Mucosa of gallbladder (tissue), 1 donor: ENCODE data around the gene RAB1B. TPM values are rescaled to one million over a fixed set of nuclear protein-coding genes. Genes with fewer than 3 reads are reported as not detected.
"Not testable (repeated sequence)": the region's sequence is repeated elsewhere in the genome, so short reads cannot be mapped to it uniquely, and the experiment has no call there.

Source experiments
- DNase-seq: peaks from one replicate; pipeline ENCODE4 v3.0.0-alpha.2; 2020; ENCODE audit warnings: low spot score
- total RNA-seq: library from RNA; stranded (reverse); gene quantifications from one replicate; pipeline ENCODE4 v1.2.1, GENCODE V29; 2021
- donor health status: DM: no; HTN: no; CAD: no.

RAB1B gene
- total RNA-seq, 1 donor from 2014 or later, result 187 TPM

DNA sequence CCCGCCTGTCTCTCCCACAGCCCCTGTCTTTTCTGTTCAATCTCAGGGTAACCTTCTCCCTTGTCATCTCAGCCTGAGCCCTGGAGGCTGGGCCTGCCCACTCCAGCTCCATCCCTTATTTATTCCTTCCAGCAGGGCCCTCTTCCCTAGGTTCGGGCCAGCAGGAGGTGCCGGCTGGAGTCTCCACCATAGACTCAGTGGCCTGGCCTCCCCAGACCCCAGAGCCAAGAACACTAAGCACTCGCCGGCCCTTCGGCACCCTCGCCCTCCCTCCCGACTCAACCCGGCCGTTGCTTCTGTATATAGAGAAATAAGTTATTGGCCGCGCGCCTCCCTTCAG is 1.4 kb upstream of the RAB1B start:
- no peak for DNase-seq

DNA sequence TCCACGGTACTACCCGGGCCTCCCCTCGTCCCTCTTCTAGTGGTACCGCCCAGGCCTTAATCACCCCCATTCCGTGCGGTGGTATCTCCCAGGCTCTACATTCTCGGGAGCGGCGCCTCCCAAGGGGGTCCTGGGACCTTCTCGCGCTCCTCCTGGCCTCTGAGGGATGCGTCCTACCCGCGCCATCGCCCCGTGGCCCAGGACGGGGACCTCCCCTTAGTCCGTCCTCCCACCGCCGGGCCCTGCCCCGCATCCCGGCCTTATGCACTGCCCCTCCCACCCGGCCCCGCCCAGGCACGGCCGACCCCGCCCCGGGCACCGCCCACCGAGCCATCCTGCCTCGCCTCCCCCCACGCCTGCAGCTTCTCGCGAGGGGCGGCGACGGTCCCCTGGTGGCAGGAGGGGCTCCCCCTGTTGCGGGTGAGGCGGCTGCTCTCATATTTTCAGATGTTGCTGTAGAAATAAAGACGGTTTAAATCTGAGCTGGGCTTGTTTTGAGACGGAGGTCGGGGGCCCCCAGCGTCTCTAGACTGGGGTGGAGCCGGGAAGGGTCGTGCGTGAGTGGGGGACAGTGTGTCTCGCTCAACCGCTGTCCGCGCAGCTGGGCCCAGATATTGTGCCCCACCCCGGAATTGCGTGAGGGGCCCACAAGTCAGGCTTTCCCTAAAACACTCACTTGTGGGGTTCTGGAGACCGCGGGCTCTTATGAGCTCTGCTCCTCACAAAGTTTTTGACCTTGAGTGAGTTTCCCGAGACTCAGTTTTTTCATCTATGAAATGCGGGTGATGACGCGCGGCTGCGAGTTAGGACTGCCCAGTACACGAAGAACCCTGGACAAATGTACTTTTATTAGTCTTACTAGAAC is 828 bp upstream of the RAB1B start:
- peak; percentile 88 for DNase-seq

DNA sequence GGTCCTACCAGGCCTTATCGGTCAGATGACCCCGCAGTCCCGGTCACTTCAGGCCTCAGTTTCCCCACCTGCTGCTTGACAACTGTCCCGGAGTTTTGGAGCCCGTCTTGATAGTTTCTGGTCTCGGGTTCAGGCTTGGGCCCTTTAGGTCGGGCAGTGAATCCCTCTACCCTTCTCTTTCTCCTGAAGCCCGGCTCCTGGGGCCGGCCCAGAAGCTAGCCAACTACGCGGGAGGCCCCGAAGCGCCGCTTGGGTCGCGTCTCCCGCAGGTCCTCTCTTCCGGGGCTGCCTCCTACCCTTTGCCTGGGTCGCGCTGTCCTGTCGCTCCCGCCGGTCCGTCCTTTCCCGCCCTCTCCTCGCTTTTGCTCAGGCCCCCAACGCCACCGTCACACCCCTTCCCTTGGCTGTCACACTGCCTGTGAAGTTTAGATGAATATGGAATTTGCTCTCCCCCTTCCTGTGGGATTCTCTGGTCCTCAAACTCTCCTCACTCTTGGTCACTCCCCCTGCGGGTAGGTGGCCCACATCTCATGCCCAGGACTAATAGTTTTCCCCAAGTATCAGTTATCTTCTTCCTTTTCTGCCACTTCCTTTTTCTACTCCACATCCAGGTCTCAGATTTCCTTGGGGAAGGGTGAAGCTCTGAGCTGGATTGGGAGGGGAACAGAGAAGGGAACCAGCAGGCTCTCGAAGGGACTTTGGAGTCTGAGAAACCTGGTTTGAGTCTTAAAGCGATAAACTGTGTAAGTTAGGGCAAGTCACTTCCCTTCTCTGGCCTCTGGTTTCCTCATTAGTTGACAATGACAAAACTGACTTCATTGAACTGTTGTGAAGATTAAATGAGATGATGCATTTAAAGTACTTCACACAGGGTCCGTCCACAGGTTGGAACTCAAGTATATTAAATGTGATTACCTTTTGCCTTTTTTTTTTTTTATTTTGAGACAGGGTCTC is 790 bp downstream of the RAB1B start:
- DNase-seq, result no peak

- DNase-seq, result no peak
These were observed 3.4 kb downstream of the RAB1B start for GRCh38 chr11:66271816-66272215.

- no peak for DNase-seq
These were observed 4.2 kb downstream of the RAB1B start for GRCh38 chr11:66272596-66272995.

DNA sequence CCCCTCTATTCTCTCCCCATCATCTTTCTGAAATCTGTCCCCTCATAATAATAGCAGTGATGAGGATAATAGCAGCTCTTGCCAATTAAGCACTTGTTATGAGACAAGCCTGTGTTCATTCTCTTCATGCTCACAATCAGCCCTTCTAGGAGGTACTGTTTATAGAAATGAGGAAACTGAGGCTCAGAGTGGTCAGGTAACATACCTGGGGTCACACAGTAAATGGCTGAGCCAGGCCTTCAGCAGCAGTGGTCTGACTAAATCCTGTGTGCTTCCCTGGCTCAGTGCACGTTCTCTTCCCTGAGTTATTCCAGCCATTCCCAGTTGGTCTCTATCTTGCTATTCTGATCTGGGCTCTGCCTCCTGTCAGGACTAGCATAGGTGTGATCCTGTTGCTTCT is 5.8 kb downstream of the RAB1B start:
- DNase-seq, result no peak

DNA sequence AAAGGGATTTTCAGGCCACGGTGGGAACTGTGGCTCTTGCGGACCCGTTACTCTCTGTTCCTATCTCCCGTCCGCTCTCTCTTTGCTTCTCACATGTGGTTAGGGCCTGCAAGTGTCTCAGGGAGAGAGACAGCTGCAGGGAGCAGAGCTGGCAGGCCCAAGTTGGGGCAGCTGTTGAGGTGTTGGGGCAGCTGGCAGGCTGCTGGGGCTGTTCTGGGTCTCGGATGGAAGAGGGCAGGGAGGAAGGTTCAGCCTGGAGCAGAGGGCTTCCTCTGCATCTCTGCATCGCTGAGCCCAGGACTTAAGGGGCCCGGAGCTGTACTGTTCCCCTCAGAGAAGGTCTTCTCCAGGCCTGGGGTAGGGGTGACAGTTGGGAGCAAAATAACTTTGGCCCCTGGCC is 7.0 kb downstream of the RAB1B start:
- no peak for DNase-seq

DNA sequence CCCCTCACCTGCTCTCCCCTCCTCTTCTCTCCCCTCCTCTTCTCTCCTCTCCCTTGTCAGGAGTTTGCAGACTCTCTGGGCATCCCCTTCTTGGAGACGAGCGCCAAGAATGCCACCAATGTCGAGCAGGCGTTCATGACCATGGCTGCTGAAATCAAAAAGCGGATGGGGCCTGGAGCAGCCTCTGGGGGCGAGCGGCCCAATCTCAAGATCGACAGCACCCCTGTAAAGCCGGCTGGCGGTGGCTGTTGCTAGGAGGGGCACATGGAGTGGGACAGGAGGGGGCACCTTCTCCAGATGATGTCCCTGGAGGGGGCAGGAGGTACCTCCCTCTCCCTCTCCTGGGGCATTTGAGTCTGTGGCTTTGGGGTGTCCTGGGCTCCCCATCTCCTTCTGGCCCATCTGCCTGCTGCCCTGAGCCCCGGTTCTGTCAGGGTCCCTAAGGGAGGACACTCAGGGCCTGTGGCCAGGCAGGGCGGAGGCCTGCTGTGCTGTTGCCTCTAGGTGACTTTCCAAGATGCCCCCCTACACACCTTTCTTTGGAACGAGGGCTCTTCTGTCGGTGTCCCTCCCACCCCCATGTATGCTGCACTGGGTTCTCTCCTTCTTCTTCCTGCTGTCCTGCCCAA is 7.7 kb downstream of the RAB1B start:
- no peak for DNase-seq

GRCh38 chr11:66276619-66277018 is 8.2 kb downstream of the RAB1B start:
- DNase-seq, result not testable (repeated sequence)

DNA sequence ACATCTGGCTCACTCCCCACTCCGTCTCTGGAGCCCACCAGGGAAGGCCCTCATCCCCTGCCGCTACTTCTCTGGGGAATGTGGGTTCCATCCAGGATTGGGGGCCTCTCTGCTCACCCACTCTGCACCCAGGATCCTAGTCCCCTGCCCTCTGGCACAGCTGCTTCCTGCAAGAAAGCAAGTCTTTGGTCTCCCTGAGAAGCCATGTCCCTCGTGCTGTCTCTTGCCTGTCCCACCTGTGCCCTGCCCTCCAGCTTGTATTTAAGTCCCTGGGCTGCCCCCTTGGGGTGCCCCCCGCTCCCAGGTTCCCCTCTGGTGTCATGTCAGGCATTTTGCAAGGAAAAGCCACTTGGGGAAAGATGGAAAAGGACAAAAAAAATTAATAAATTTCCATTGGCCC is 8.6 kb downstream of the RAB1B start:
- DNase-seq, result not testable (repeated sequence)

DNA sequence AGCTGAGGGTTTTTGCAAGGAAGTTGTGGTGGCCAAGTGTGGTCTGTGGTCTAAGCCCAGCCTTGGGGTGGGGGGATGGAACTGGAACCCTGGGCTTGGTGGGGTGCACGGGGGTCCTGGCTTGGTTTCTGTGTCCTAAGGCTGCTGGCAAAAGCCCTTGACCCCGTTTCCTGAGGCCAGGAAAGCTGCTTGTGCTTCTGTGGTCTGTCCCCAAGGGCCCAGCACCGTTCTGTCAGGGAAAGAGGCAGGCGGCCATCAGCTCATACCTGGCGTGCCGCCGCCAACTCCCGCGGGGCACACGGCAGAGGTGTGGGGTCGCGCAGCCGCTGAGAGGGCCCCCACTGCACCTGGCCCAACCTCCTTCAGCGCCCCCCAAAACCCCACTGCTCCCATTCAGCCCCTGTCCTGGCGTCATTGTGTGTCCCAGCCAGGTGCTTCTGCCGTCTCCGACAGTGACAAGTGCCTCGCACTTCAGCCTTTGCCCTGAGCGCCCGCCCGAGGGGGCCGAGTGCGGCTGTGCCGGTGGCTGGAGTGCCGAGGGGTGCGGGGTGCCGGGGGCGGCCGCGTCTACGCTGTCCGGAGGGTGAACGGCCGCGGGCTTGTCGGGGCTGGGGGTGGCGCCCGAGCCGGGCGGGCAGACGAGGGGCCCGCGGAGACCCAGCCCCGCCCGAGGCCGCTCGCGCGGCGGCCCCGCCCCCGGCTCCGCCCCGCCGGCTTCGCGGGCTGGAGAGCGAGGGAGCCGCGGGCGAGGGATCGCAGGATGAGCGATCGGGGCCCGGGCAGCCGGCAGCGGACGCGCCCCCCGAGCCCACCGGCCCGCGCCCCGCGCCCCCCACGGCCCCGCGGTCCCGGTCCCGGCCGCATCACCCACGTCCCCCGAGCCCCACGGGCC is 9.3 kb downstream of the RAB1B start, which contains the start of gene CNIH2:
Gene CNIH2, plus strand, starts transcription at position 705 of the 892 bp plus-strand sequence. CDS start 282 bp downstream, outside the sequence.
- DNase-seq, result no peak

DNA sequence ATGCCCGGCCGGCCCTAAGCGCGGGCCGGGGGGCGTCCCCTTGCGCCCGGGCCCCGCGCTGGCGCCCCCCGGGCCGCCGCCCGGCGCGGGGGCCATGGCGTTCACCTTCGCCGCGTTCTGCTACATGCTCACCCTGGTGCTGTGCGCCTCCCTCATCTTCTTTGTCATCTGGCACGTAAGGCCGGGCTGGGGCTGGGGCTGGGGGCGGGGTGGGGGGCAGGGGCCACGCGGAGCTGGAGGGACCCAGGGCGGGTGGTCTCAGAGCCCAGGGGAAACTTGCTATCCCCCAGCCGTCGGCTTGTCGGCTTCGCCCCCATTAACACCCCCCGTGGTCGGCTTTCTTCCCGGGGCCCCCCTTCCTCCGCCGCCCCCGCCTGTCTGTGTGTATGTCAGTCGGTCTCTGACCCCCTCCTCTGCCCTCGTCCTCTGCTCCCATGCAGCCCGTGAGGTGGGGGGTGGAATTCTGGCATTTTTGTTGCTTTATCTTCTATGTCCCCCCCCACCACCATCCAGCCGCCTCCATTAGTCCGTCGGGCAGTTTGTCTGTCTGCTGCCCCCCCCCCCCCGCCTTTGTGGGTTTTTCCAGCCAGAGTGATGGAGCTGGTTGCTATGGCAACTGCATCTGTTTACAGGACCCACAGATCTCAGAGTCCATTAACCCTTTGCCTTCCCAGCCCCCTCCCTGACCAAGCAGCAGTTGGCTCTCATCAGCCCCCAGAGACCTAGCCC is 10.1 kb downstream of the RAB1B start:
- DNase-seq, result no peak

DNA sequence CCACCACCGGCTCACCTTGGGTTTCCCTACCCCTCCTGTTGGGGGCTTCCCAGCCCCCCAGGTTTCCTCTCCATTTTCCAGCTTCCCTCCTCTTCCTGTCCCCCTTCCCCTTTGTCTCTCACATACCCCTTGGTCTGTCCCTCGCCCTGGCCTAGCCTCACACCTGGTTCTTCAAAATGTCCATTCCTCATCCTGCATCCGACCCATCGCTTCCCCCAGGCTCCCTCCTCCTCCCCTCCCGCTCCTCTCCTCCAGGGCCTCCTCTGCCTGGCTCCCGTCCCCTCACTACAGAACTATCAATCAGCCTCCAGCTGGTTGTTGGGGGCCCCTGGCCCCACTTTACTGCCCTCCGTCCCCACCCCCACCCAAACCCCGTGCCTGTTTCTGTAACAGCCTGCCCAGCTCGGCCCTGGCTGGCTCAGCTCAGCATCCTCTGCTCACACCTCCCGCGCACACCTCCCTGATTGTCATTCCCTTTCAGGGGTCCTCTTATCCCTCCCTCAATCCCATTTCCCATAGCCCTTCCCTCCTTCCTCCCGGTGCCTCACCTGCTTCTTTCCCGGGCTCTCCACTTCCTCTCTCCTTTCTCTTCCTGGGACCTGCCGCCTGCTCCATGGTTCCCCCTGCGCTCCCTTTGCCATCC is 10.8 kb downstream of the RAB1B start:
- no peak for DNase-seq

DNA sequence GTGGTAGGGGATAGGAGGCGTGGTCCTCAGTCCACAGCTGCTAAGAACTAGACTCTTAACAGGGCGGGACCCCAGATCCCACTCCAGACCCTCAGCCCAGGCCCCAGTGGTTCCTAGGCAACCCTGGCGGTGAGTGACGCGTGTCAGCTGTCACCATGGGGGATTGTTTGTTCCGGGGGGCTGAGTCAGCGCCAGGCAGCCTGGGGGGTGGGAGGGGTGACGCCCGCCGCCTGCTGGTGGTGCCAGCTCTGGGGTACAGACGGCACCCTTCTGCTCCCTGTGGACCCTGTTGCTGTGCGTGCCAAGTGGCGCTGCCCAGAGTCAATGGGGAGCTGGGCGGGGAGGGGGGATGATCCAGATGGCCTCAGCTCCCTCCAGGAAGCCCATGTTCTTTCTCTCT is 12.0 kb downstream of the RAB1B start:
- no peak for DNase-seq

DNA sequence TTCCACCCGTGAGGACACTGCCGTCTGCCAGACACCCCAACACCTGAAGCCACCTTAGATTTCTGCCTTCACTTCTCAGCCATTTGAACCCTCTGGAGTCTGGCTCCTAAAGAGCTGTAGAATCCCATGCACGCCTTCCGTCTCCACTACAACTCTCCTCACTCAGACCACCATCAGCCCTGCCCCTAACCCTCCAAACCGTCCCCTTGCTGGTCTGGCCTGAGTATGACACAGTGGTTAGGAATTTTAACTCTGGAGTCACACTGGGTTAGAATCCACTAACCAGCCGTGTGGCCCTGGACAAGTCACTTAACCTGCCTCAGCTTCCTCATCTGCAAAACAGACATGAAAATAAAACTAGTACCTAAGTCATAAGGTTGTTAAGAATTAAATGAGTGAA is 12.6 kb downstream of the RAB1B start:
- DNase-seq, result no peak

- DNase-seq, result no peak
These were observed 13.5 kb downstream of the RAB1B start for GRCh38 chr11:66281776-66282467.

GRCh38 chr11:66282468-66283455 is 14.3 kb downstream of the RAB1B start:
- DNase-seq, result peak; percentile 98

DNA sequence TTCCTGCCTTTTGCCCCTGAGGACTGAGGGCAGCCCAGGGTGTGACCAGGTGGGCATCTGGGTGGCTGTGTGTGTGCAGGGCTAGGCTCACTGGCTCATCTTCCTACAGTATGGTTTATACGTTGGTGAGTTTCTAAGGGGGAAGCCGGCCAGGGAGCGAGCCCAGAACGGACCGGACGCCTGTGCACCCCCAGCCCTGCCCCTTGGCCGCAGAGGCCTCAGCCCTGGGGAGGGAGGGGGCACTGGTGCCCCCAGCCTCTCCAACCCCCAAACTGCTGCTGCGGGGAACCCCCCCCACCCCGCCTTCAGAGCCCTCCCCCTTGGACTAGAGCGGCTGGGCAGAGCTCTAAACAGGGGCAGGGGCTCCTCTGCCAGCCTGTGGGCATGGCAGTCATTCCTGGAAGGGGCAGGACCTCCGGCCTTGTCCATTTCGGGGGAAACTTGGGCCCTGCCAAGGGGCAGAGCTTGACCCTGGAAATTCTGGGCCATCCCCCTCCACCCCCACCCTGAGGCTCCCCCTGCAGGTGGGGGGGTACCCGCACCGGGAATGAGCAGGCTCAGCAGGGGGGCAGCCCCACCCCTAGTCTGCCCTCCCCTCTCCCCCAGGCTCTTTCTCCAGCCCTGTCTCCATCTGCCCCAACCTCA is 15.1 kb downstream of the RAB1B start:
- no peak for DNase-seq
